Measurements from ENCODE around the gene ABCC9.

The ABCC9 gene

DNA sequence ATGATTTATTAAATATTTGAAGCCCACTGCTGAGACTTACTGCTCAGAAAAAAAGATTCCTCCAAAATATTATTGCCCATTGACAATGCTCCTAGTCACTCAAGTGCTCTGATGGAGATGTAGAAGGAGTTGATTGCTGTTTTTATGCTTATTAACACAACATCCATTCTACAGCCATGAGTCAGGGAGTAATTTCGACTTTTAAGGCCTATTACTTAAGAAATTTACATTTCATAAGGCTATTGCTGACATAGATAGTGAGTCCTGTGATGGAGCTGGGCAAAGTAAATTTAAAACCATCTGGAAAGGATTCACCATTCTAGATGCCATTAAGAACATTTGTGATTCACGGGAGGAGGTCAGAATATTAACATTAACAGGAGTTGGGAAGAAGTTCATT lies 171.9 kb downstream of the ABCC9 start:
- no peak for DNase-seq

- no peak for DNase-seq
These were observed 174.8 kb downstream of the ABCC9 start for GRCh38 chr12:21766403-21766802.

- no peak for DNase-seq
These were observed 176.3 kb downstream of the ABCC9 start for GRCh38 chr12:21764950-21765349.

- no peak for DNase-seq
These were observed 177.2 kb downstream of the ABCC9 start for GRCh38 chr12:21764065-21764464.

GRCh38 chr12:21763531-21763930 lies 177.7 kb downstream of the ABCC9 start:
- DNase-seq, result no peak

DNA sequence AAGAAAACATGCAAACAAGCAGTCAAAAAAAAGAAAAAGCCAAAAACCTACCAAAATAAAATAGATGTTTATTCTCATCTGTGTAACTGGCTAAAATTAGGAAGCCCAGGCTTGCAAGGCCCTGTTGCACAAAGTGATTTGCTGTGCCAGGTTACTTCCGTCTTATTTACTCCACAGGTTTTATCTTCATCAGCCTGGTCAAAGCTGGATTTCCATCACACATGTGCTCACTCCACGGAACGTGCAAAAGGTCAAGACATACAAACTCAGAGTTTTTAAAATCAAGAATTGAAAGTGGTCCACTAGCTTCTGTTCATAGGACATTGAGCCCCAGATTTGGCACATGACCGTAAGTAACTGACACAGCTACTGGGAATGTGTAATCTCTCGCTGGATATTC lies 181.5 kb downstream of the ABCC9 start:
- no peak for DNase-seq

DNA sequence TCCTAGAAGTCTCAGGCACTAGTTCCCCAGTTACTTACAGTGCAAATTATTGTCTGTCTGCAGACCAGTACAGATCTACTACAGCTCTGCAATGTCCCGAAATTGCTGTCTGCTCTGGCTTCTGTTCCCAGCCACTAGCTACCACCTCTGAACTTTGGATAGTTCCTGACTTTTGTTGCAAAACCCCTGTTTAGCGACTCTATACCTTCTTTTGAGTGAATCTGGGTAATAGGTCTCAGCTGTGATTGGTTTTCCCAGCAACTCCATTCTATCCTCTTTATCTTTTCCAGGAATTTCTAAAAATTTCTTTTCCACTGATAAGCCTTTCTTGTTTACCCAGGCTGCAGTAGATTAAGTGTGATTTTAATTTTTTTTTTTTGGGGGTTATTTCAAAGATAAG lies 183.5 kb downstream of the ABCC9 start:
- no peak for DNase-seq

GRCh38 chr12:21756699-21757098 lies 184.5 kb downstream of the ABCC9 start:
- DNase-seq, result no peak

GRCh38 chr12:21751517-21751916 lies 189.7 kb downstream of the ABCC9 start:
- no peak for DNase-seq

Measured in stimulated activated CD4-positive, alpha-beta T cell treated with anti-CD3 and anti-CD28 coated beads, Interleukin-4, amount 100 ng/mL, for 1 hour (primary cell).